Neural cell (in vitro differentiated cells): Measurements from ENCODE around the gene SMTNL2. TPM values are rescaled to one million over a fixed set of nuclear protein-coding genes. Genes with fewer than 3 reads are reported as not detected.

Experiments
- H2AFZ ChIP-seq: fragments of 200-600, 300-800 bp; sonication (generic), shearing (Covaris generic); 2 replicates; pipeline ENCODE4 v1.6.0; 2014; ENCODE audit warnings: low read depth, mild to moderate bottlenecking, antibody characterized with exemption, low read length, moderate library complexity
- H3F3A ChIP-seq: fragments of 200-600 bp; shearing (Covaris generic); 2 replicates; pipeline ENCODE4 v1.6.1; 2016; ENCODE audit warnings: mild to moderate bottlenecking, moderate library complexity, mixed read lengths, antibody characterized with exemption, low read length; ENCODE audit not compliant: insufficient read depth, poor library complexity, severe bottlenecking
- H3K27ac ChIP-seq: fragments of 200-600, 300-800 bp; sonication (generic), shearing (Covaris generic); 2 replicates; pipeline ENCODE4 v1.5.1; 2014; ENCODE audit warnings: mild to moderate bottlenecking, low read length, moderate library complexity
- H3K27me3 ChIP-seq: fragments of 300-800, 200-600 bp; sonication (generic), shearing (Covaris generic); 2 replicates; pipeline ENCODE4 v1.6.0; 2014; ENCODE audit warnings: mild to moderate bottlenecking, low read depth, low read length, moderate library complexity; ENCODE audit not compliant: insufficient read depth
- H3K36me3 ChIP-seq: fragments of 300-800, 200-600 bp; sonication (generic), shearing (Covaris generic); 2 replicates; pipeline ENCODE4 v1.5.1; 2014; ENCODE audit warnings: mild to moderate bottlenecking, antibody characterized with exemption, low read length, moderate library complexity; ENCODE audit not compliant: insufficient read depth
- H3K4me2 ChIP-seq: fragments of 300-800, 200-600 bp; sonication (generic), shearing (Covaris generic); 2 replicates; pipeline ENCODE4 v1.6.0; 2014; ENCODE audit warnings: mild to moderate bottlenecking, low read length
- H3K4me3 ChIP-seq: fragments of 300-800, 200-600 bp; sonication (generic), shearing (Covaris generic); 2 replicates; pipeline ENCODE4 v1.5.1; 2014; ENCODE audit warnings: mild to moderate bottlenecking, low read length, moderate library complexity
- H3K79me2 ChIP-seq: fragments of 200-600 bp; shearing (Covaris generic); replicated peaks from 2 replicates; pipeline ENCODE4 v1.6.0; 2014; ENCODE audit warnings: mild to moderate bottlenecking, low read length, moderate library complexity; ENCODE audit not compliant: insufficient read depth
- H3K9ac ChIP-seq: fragments of 300-800, 200-600 bp; sonication (generic), shearing (Covaris generic); 2 replicates; pipeline ENCODE4 v1.6.1; 2016; ENCODE audit warnings: mild to moderate bottlenecking, low read length, mixed read lengths
- H3K9me2 ChIP-seq: fragments of 200-600 bp; shearing (Covaris generic); 2 replicates; pipeline ENCODE4 v1.6.1; 2016; ENCODE audit warnings: mild to moderate bottlenecking, low read length, mixed read lengths; ENCODE audit not compliant: insufficient read depth
- H3K9me3 ChIP-seq: fragments of 200-600, 300-800 bp; sonication (generic), shearing (Covaris generic); 2 replicates; pipeline ENCODE4 v1.6.1; 2016; ENCODE audit warnings: mild to moderate bottlenecking, mixed run types, low read length, moderate library complexity, mixed read lengths
- H4K20me1 ChIP-seq: fragments of 200-600 bp; shearing (Covaris generic); 2 replicates; pipeline ENCODE4 v1.6.1; 2016; ENCODE audit warnings: mild to moderate bottlenecking, mixed run types; ENCODE audit not compliant: insufficient read depth
- CTCF ChIP-seq: fragments of 450-650 bp; IDR thresholded peaks from 2 replicates; pipeline ENCODE4 v1.5.1; 2014; ENCODE audit warnings: antibody characterized with exemption, mild to moderate bottlenecking, moderate library complexity; ENCODE audit not compliant: poor library complexity, severe bottlenecking
- EP300 ChIP-seq: fragments of 450-650 bp; conservative IDR thresholded peaks from 2 replicates; pipeline ENCODE4 v1.6.1; 2014; ENCODE audit warnings: antibody characterized with exemption, mild to moderate bottlenecking, moderate library complexity; ENCODE audit not compliant: poor library complexity, severe bottlenecking
- EZH2 ChIP-seq: fragments of 200-600, 300-800 bp; shearing (Covaris generic), sonication (generic); IDR thresholded peaks from 2 replicates; pipeline ENCODE4 v1.6.1; 2014; ENCODE audit warnings: antibody characterized with exemption, low read length, borderline replicate concordance, mild to moderate bottlenecking; ENCODE audit not compliant: insufficient read depth, poor library complexity, severe bottlenecking
- MXI1 ChIP-seq: fragments of 450-650 bp; conservative IDR thresholded peaks from 2 replicates; pipeline ENCODE4 v1.6.1; 2014; ENCODE audit warnings: antibody characterized with exemption, mild to moderate bottlenecking; ENCODE audit not compliant: poor library complexity, severe bottlenecking
- POLR2AphosphoS5 ChIP-seq: IDR thresholded peaks from 2 replicates; pipeline ENCODE4 v1.6.1; 2012
- RAD21 ChIP-seq: fragments of 450-650 bp; conservative IDR thresholded peaks from 2 replicates; pipeline ENCODE4 v1.6.1; 2014; ENCODE audit warnings: antibody characterized with exemption, mild to moderate bottlenecking, moderate library complexity
- REST ChIP-seq: IDR thresholded peaks from 2 replicates; pipeline ENCODE4 v1.6.1; 2012; ENCODE audit warnings: borderline replicate concordance
- SMC3 ChIP-seq: fragments of 450-650 bp; conservative IDR thresholded peaks from 2 replicates; pipeline ENCODE4 v1.6.1; 2014; ENCODE audit warnings: antibody characterized with exemption, mild to moderate bottlenecking, moderate library complexity; ENCODE audit not compliant: poor library complexity
- TAF1 ChIP-seq: IDR thresholded peaks from 2 replicates; pipeline ENCODE4 v1.6.1; 2012; ENCODE audit warnings: low read depth
- polyA plus RNA-seq: library from polyadenylated mRNA; depleted of rRNA; stranded (reverse); fragments of >200 nt; gene quantifications from 2 replicates; pipeline ENCODE4 v1.2.3, GENCODE V29; 2014

Gene SMTNL2
- polyA plus RNA-seq, 1 donor from 2014 or later: 0.81 TPM

- Histone ChIP-seq H4K20me1 (no peaks in the 10 kb centered on the region), H3K9me2 (no peaks in the 10 kb centered on the region), H3K4me2 (no peak overlapping the region), H3K9me3 (no peaks in the 10 kb centered on the region), H3K79me2 (no peaks in the 10 kb centered on the region), H2AFZ (no peak overlapping the region), H3K4me3 (no peak overlapping the region), H3K36me3 (no peaks in the 10 kb centered on the region), H3F3A (no peaks in the 10 kb centered on the region), H3K27me3 (no peaks in the 10 kb centered on the region), H3K9ac (no peak overlapping the region), H3K27ac (no peak overlapping the region)
- TF ChIP-seq TAF1 (no peak), EZH2 (no peak), CTCF (no peak), SMC3 (no peak), REST (no peak), MXI1 (no peak), RAD21 (no peak), EP300 (no peak), POLR2AphosphoS5 (no peak)
Observed at GRCh38 chr17:4548721-4549531, 35.4 kb upstream of the SMTNL2 start.

GRCh38 chr17:4549781-4550533 lies 34.4 kb upstream of the SMTNL2 start:
- Histone ChIP-seq H3K4me3 (no peak overlapping the region), H3K79me2 (no peaks in the 10 kb centered on the region), H3K4me2 (no peak overlapping the region), H2AFZ (no peak overlapping the region), H3K9me2 (no peaks in the 10 kb centered on the region), H3K27me3 (no peaks in the 10 kb centered on the region), H3K27ac (no peak overlapping the region), H3K9me3 (no peaks in the 10 kb centered on the region), H3K36me3 (no peaks in the 10 kb centered on the region), H3K9ac (no peak overlapping the region), H4K20me1 (no peaks in the 10 kb centered on the region), H3F3A (no peaks in the 10 kb centered on the region)
- TF ChIP-seq RAD21 (no peak), EZH2 (no peak), CTCF (no peak), TAF1 (no peak), SMC3 (no peak), MXI1 (no peak), EP300 (no peak), REST (no peak), POLR2AphosphoS5 (no peak)
